ENCODE results near the gene FASTK. TPM values are rescaled to one million over a fixed set of nuclear protein-coding genes. Genes with fewer than 3 reads are reported as not detected.

Gene FASTK
- total and polyA plus RNA-seq, 2 of the 4 experiments (the other 2 are of a cell fraction): 53.8 to 115 TPM

- H2BK15ac ChIP-seq (ENCODE audit: low read depth, low read length): no peak overlapping the region
- no peak overlapping the region for H3K27ac ChIP-seq (ENCODE audit: insufficient read depth, low read length)
- peak overlapping the region; percentile 43 for H2AFZ ChIP-seq (replicated peaks; ENCODE audit: low read length, poor library complexity)
- no peak overlapping the region; the same call in 1 of the 2 replicates for H2AK5ac ChIP-seq (ENCODE audit: low read depth, low read length)
- no peak overlapping the region for H3K4me3 ChIP-seq (ENCODE audit: insufficient read depth, low read depth, low read length)
- no peak overlapping the region for H3K14ac ChIP-seq (replicated peaks; ENCODE audit: low read depth, low read length)
- H3K9me1 ChIP-seq (ENCODE audit: insufficient read depth, low read length): no peaks in the 10 kb centered on the region
- H3K27me3 ChIP-seq (ENCODE audit: control insufficient read depth, insufficient read depth, low read length): no peaks in the 10 kb centered on the region
- no peak for TF ChIP-seq RAD21 (IDR thresholded peaks at IDR 0.05; ENCODE audit: low read length)
- no peak for TF ChIP-seq RFX5 (IDR thresholded peaks at IDR 0.05; ENCODE audit: low read depth, low read length)
- no peak for TF ChIP-seq MAFK (IDR thresholded peaks at IDR 0.05; ENCODE audit: low read depth, low read length)
- no peak for TF ChIP-seq CHD1 (IDR thresholded peaks at IDR 0.05; ENCODE audit: low read depth, low read length)
- TF ChIP-seq MXI1 (IDR thresholded peaks at IDR 0.05; ENCODE audit: borderline replicate concordance, low read depth, low read length): no peak
- no peak for TF ChIP-seq MAZ (IDR thresholded peaks at IDR 0.05; ENCODE audit: borderline replicate concordance, low read depth, low read length)
- ChIA-PET POLR2A (ENCODE audit: unreplicated experiment) (no interaction called here), CTCF (no interaction called here)
- no peak for DNase-seq
- dilution Hi-C loops (cut with HindIII; ENCODE audit: low sequenced_read_pairs, unreplicated experiment): no loop called here
- H4K8ac ChIP-seq (ENCODE audit: low read depth in 2 of 2, low read length in 2 of 2): 0 out of 4 replicates have a peak overlapping the region, but pooled peaks of 1 of the 2 experiments have one; percentile 16
- H3K79me1 ChIP-seq (ENCODE audit: low read depth in 1 of 2, low read length in 2 of 2): peaks cover 13 to 56% of the 10 kb centered on the region in 2 experiments; a peak in 3 of 4 replicates
- peaks cover 8% of the 10 kb centered on the region for H3K4me1 ChIP-seq (ENCODE audit: control insufficient read depth, insufficient read depth, low read length)
- H4K5ac ChIP-seq (ENCODE audit: low read depth, low read length): no peak overlapping the region
- BruUV-seq (replicated peaks): no TSS peak
- H2BK5ac ChIP-seq (ENCODE audit: low read depth, low read length, poor library complexity, severe bottlenecking): no peak overlapping the region
- peaks cover 72% of the 10 kb centered on the region for H3K36me3 ChIP-seq (ENCODE audit: control insufficient read depth, insufficient read depth, low read length)
- intact Hi-C loops (cut with micrococcal nuclease): no loop called here
- H3K9ac ChIP-seq (ENCODE audit: low read depth, low read length): no peak overlapping the region
- no peak for ATAC-seq (ENCODE audit: low read depth)
- peaks cover 22% of the 10 kb centered on the region for H4K20me1 ChIP-seq (ENCODE audit: insufficient read depth, low read length)
- no peak overlapping the region for H3K18ac ChIP-seq (ENCODE audit: low read depth, low read length)
- H2AK9ac ChIP-seq (replicated peaks; ENCODE audit: low read depth, low read length, poor library complexity): peak overlapping the region; percentile 15
- H3K56ac ChIP-seq (ENCODE audit: extremely low read depth, insufficient read depth, low read length): no peak overlapping the region
- WGBS, 2 experiments (ENCODE audit: extremely low coverage in 2 of 2, insufficient read length in 1 of 2): 95% methylated on average over 23 of the region's 26 CpGs; no CpG with 5 or more reads in 1 of the 2 experiments
- no peak overlapping the region for H3K23ac ChIP-seq (ENCODE audit: low read depth, low read length)
- H2BK20ac ChIP-seq (ENCODE audit: low read depth, low read length): no peak overlapping the region
- no peak overlapping the region for H3K4me2 ChIP-seq (ENCODE audit: low read depth, low read length)
- no peaks in the 10 kb centered on the region for H3K9me3 ChIP-seq (ENCODE audit: control insufficient read depth, insufficient read depth, low read length)
- H3K4ac ChIP-seq (ENCODE audit: low read depth, low read length): no peak overlapping the region
- no peak overlapping the region for H2BK120ac ChIP-seq (ENCODE audit: low read depth, low read length)
- no peak overlapping the region for H4K91ac ChIP-seq (ENCODE audit: insufficient read depth, low read depth, low read length)
- in situ Hi-C loops (cut with MboI; ENCODE audit: low sequenced_read_pairs): no loop called here
Measured at GRCh38 chr7:151074817-151075661, 5.6 kb downstream of the FASTK start.
